Uterus (tissue), 4 donors: ENCODE measurements around the gene GABRA5. TPM values are rescaled to one million over a fixed set of nuclear protein-coding genes. Genes with fewer than 3 reads are reported as not detected.

Experiments used
- DNase-seq, 2 donors: peaks; one replicate each; pipeline ENCODE4 v3.0.0-alpha.2; 2019 to 2020
- H3K27ac ChIP-seq, 2 donors: fragments of 200-600 bp; sonication (generic); 1 replicate in 1 of 2; 2 replicates in 1 of 2; pipeline ENCODE4 v1.5.1; 2016 to 2018
- H3K27me3 ChIP-seq, 2 donors: fragments of 200-600 bp; sonication (generic); one replicate each; pipeline ENCODE4 v1.5.1; 2018 to 2019; ENCODE audit warnings: control low read depth in 1 of 2
- H3K36me3 ChIP-seq, 2 donors: fragments of 200-600 bp; sonication (generic); one replicate each; pipeline ENCODE4 v1.5.1; 2019; ENCODE audit warnings: control low read depth in 1 of 2
- H3K4me1 ChIP-seq, 2 donors: fragments of 200-600 bp; sonication (generic); one replicate each; pipeline ENCODE4 v1.5.1; 2018 to 2019; ENCODE audit warnings: control low read depth in 1 of 2
- H3K4me3 ChIP-seq, 2 donors: fragments of 200-600 bp; sonication (generic); 1 replicate in 1 of 2; 2 replicates in 1 of 2; pipeline ENCODE4 v1.5.1; 2018 to 2019; ENCODE audit warnings: mild to moderate bottlenecking in 1 of 2
- H3K9me3 ChIP-seq, 2 donors: fragments of 200-600 bp; sonication (generic); one replicate each; pipeline ENCODE4 v1.5.1; 2019; ENCODE audit warnings: control low read depth in 1 of 2
- POLR2A ChIP-seq, 2 donors: fragments of 450-650 bp; IDR thresholded peaks; one replicate each; pipeline ENCODE4 v1.6.1; 2016; ENCODE audit warnings: antibody characterized with exemption in 2 of 2, mild to moderate bottlenecking in 1 of 2, moderate library complexity in 1 of 2
- intact Hi-C: fragments of 100-400 bp; cut with DNase I; formaldehyde crosslinking; loops from one replicate; pipeline ENCODE4 v1.15.1; 2023; ENCODE audit warnings: low total_unique reads
- total RNA-seq, 4 donors: library from RNA; depleted of rRNA in 3 of 4; stranded (reverse); fragments of >200 nt in 3 of 4; gene quantifications; one replicate each; pipeline versions ENCODE4 v1.1.0 to v1.2.4, GENCODE V29; 2014 to 2023
- TF ChIP-seq, protein P1 (sequence below), 4 experiments: fragments of 200-600 bp in 2 of 4; fragments of 450-650 bp in 2 of 4; sonication (generic) in 2 of 4; IDR thresholded peaks; one replicate each; pipeline ENCODE4 v1.5.1; 2016 to 2019; ENCODE audit warnings: antibody characterized with exemption in 4 of 4, mild to moderate bottlenecking in 2 of 4, moderate library complexity in 1 of 4
- donor health status: DM: yes; HTN: yes; CAD: no.

GABRA5 gene
- total RNA-seq, 4 donors from 2014 or later: not detected

- TF ChIP-seq, protein P1, sequence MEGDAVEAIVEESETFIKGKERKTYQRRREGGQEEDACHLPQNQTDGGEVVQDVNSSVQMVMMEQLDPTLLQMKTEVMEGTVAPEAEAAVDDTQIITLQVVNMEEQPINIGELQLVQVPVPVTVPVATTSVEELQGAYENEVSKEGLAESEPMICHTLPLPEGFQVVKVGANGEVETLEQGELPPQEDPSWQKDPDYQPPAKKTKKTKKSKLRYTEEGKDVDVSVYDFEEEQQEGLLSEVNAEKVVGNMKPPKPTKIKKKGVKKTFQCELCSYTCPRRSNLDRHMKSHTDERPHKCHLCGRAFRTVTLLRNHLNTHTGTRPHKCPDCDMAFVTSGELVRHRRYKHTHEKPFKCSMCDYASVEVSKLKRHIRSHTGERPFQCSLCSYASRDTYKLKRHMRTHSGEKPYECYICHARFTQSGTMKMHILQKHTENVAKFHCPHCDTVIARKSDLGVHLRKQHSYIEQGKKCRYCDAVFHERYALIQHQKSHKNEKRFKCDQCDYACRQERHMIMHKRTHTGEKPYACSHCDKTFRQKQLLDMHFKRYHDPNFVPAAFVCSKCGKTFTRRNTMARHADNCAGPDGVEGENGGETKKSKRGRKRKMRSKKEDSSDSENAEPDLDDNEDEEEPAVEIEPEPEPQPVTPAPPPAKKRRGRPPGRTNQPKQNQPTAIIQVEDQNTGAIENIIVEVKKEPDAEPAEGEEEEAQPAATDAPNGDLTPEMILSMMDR (IDR thresholded peaks at IDR 0.05): no peak
- no peak for TF ChIP-seq POLR2A (IDR thresholded peaks at IDR 0.05)
- H3K4me3 ChIP-seq: no peak overlapping the region
- no peaks in the 10 kb centered on the region for H3K36me3 ChIP-seq
- H3K9me3 ChIP-seq: no peaks in the 10 kb centered on the region
- intact Hi-C loops: no loop called here
- H3K4me1 ChIP-seq: no peaks in the 10 kb centered on the region
- no peak for DNase-seq
- H3K27me3 ChIP-seq: no peaks in the 10 kb centered on the region
- H3K27ac ChIP-seq: no peak overlapping the region
Measured at GRCh38 chr15:26983822-26984221, 117.0 kb downstream of the GABRA5 start.

DNA sequence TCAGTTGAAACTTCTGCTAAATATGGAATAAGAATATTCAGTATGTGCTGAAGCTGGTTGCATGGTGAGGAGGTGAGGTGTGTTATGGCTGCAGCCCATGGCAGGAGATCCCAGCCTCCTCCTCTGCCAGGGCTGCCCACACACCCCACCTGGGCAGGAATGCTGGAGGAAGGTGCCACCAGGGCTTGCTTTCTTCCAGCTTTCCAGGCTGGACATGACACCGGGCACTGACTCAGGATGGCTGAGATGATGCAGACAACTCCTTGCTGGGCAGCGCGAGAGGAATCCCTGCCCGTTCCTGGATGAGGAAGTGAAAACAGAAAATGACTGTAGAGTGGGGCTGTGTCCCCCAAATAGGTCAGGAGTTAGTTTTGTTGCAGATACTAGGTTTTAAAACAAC is 118.2 kb downstream of the GABRA5 start:
- Histone ChIP-seq H3K4me1 (no peaks in the 10 kb centered on the region), H3K4me3 (no peak overlapping the region), H3K36me3 (no peaks in the 10 kb centered on the region), H3K9me3 (no peaks in the 10 kb centered on the region), H3K27ac (no peak overlapping the region), H3K27me3 (no peaks in the 10 kb centered on the region)
- intact Hi-C loops: no loop called here
- DNase-seq: no peak
- TF ChIP-seq, protein P1 (IDR thresholded peaks at IDR 0.05): no peak
- TF ChIP-seq POLR2A (IDR thresholded peaks at IDR 0.05): no peak

- H3K27ac ChIP-seq: no peak overlapping the region
Measured at GRCh38 chr15:26996250-26996649, 129.4 kb downstream of the GABRA5 start.

More at GRCh38 chr15:26996250-26996649, 129.4 kb downstream of the GABRA5 start:
- H3K27me3 ChIP-seq: no peaks in the 10 kb centered on the region
- TF ChIP-seq, protein P1 (IDR thresholded peaks at IDR 0.05): no peak
- no peak for TF ChIP-seq POLR2A (IDR thresholded peaks at IDR 0.05)
- no peaks in the 10 kb centered on the region for H3K36me3 ChIP-seq
- H3K9me3 ChIP-seq: no peaks in the 10 kb centered on the region
- no peak for DNase-seq
- no peaks in the 10 kb centered on the region for H3K4me1 ChIP-seq
- intact Hi-C loops: no loop called here
- H3K4me3 ChIP-seq: no peak overlapping the region

Other genes with a start within 250 kb of the GABRA5 start
- 1 to 10 TPM in 3 of 4 donors, not detected in 1; 1.7 to 6.2 (median 1.8) TPM for gene GABRB3, start 94.0 kb upstream of the GABRA5 start, total RNA-seq
- gene GABRG3, start 104.1 kb downstream of the GABRA5 start, total RNA-seq: 1 to 10 TPM in 1 of 4 donors, not detected in 3; 3.0 TPM